Right lobe of liver (tissue), 4 donors: ENCODE data around the gene NPDC1.

Experiments
- CTCF ChIP-seq, 4 donors: fragments of 200-600 bp in 3 of 4; fragments of 450-650 bp in 1 of 4; IDR thresholded peaks; one replicate each; pipeline versions ENCODE4 v1.5.1 to v1.8.0; 2016 to 2022; ENCODE audit warnings: antibody characterized with exemption in 4 of 4, mild to moderate bottlenecking in 2 of 4
- POLR2A ChIP-seq: fragments of 450-650 bp; IDR thresholded peaks from one replicate; pipeline ENCODE4 v1.6.1; 2017; ENCODE audit warnings: antibody characterized with exemption, mild to moderate bottlenecking
- donor health status: DM: no; HTN: no; CAD: no.
- donor health status: DM: no; HTN: no; CAD: no.
- donor health status: DM: no; HTN: yes; CAD: no.

GRCh38 chr9:137034709-137035506 is 11.1 kb downstream of the NPDC1 start:
- TF ChIP-seq CTCF (IDR thresholded peaks at IDR 0.05) (peak; percentile 89 to 94 (median 89)), POLR2A (no peak)
